ENCODE data around the gene DRD2.

DRD2 gene

GRCh38 chr11:113462830-113463229 is 12.4 kb downstream of the DRD2 start:
- no peaks in the 10 kb centered on the region for H3K27me3 ChIP-seq (ENCODE audit: insufficient read depth, low read depth)
- no peak for TF ChIP-seq CTCF (conservative IDR thresholded peaks at IDR 0.05; ENCODE audit: low read depth, low read length)
- H3K4me3 ChIP-seq (IDR thresholded peaks at IDR 0.05; ENCODE audit: insufficient read depth, low read depth, low read length): no peak overlapping the region
- no peaks in the 10 kb centered on the region for H3K79me2 ChIP-seq (ENCODE audit: insufficient read depth, low read depth)
- no peak overlapping the region for H3K9ac ChIP-seq
- H3K27ac ChIP-seq: no peak overlapping the region
- no peak overlapping the region for H3K4me2 ChIP-seq
- no peaks in the 10 kb centered on the region for H4K20me1 ChIP-seq (ENCODE audit: insufficient read depth)
- no peaks in the 10 kb centered on the region for H3K4me1 ChIP-seq (ENCODE audit: low read depth, poor library complexity, severe bottlenecking)
- no peak overlapping the region for H2AFZ ChIP-seq (ENCODE audit: low read depth)
- no peaks in the 10 kb centered on the region for H3K36me3 ChIP-seq (ENCODE audit: insufficient read depth)

- Histone ChIP-seq H3K27ac (no peak overlapping the region), H3K9ac (no peak overlapping the region), H3K27me3 (ENCODE audit: insufficient read depth, low read depth) (no peaks in the 10 kb centered on the region), H4K20me1 (ENCODE audit: insufficient read depth) (no peaks in the 10 kb centered on the region), H2AFZ (ENCODE audit: low read depth) (no peak overlapping the region), H3K4me1 (ENCODE audit: low read depth, poor library complexity, severe bottlenecking) (no peaks in the 10 kb centered on the region), H3K79me2 (ENCODE audit: insufficient read depth, low read depth) (no peaks in the 10 kb centered on the region), H3K4me3 (IDR thresholded peaks at IDR 0.05; ENCODE audit: insufficient read depth, low read depth, low read length) (no peak overlapping the region), H3K4me2 (no peak overlapping the region), H3K36me3 (ENCODE audit: insufficient read depth) (no peaks in the 10 kb centered on the region)
- TF ChIP-seq CTCF (conservative IDR thresholded peaks at IDR 0.05; ENCODE audit: low read depth, low read length): no peak
Observed at GRCh38 chr11:113461639-113462038, 13.6 kb downstream of the DRD2 start.

- Histone ChIP-seq H2AFZ (ENCODE audit: low read depth) (no peak overlapping the region), H3K79me2 (ENCODE audit: insufficient read depth, low read depth) (no peaks in the 10 kb centered on the region), H3K4me1 (ENCODE audit: low read depth, poor library complexity, severe bottlenecking) (no peaks in the 10 kb centered on the region), H3K36me3 (ENCODE audit: insufficient read depth) (no peaks in the 10 kb centered on the region), H3K9ac (no peak overlapping the region), H3K27me3 (ENCODE audit: insufficient read depth, low read depth) (no peaks in the 10 kb centered on the region), H4K20me1 (ENCODE audit: insufficient read depth) (no peaks in the 10 kb centered on the region), H3K4me2 (no peak overlapping the region), H3K4me3 (IDR thresholded peaks at IDR 0.05; ENCODE audit: insufficient read depth, low read depth, low read length) (no peak overlapping the region), H3K27ac (no peak overlapping the region)
- no peak for TF ChIP-seq CTCF (conservative IDR thresholded peaks at IDR 0.05; ENCODE audit: low read depth, low read length)
Observed at GRCh38 chr11:113460469-113460868, 14.7 kb downstream of the DRD2 start.

GRCh38 chr11:113458189-113458588 is 17.0 kb downstream of the DRD2 start:
- Histone ChIP-seq H3K79me2 (ENCODE audit: insufficient read depth, low read depth) (no peaks in the 10 kb centered on the region), H3K4me2 (no peak overlapping the region), H2AFZ (ENCODE audit: low read depth) (no peak overlapping the region), H3K9ac (no peak overlapping the region), H3K4me3 (IDR thresholded peaks at IDR 0.05; ENCODE audit: insufficient read depth, low read depth, low read length) (no peak overlapping the region), H3K27ac (no peak overlapping the region), H3K4me1 (ENCODE audit: low read depth, poor library complexity, severe bottlenecking) (no peaks in the 10 kb centered on the region), H3K36me3 (ENCODE audit: insufficient read depth) (no peaks in the 10 kb centered on the region), H4K20me1 (ENCODE audit: insufficient read depth) (no peaks in the 10 kb centered on the region), H3K27me3 (ENCODE audit: insufficient read depth, low read depth) (no peaks in the 10 kb centered on the region)
- TF ChIP-seq CTCF (conservative IDR thresholded peaks at IDR 0.05; ENCODE audit: low read depth, low read length): no peak

- no peaks in the 10 kb centered on the region for H3K4me1 ChIP-seq (ENCODE audit: low read depth, poor library complexity, severe bottlenecking)
- no peaks in the 10 kb centered on the region for H3K27me3 ChIP-seq (ENCODE audit: insufficient read depth, low read depth)
- no peaks in the 10 kb centered on the region for H3K79me2 ChIP-seq (ENCODE audit: insufficient read depth, low read depth)
- H3K4me2 ChIP-seq: no peak overlapping the region
- no peak overlapping the region for H3K9ac ChIP-seq
- H3K4me3 ChIP-seq (IDR thresholded peaks at IDR 0.05; ENCODE audit: insufficient read depth, low read depth, low read length): no peak overlapping the region
- H2AFZ ChIP-seq (ENCODE audit: low read depth): no peak overlapping the region
- TF ChIP-seq CTCF (conservative IDR thresholded peaks at IDR 0.05; ENCODE audit: low read depth, low read length): no peak
- H3K27ac ChIP-seq: no peak overlapping the region
- no peaks in the 10 kb centered on the region for H4K20me1 ChIP-seq (ENCODE audit: insufficient read depth)
- H3K36me3 ChIP-seq (ENCODE audit: insufficient read depth): no peaks in the 10 kb centered on the region
Observed at GRCh38 chr11:113457784-113458183, 17.4 kb downstream of the DRD2 start.

All from KMS-11 (cell line).